K562 (cell line): ENCODE measurements around the gene IMMP2L. TPM values are rescaled to one million over a fixed set of nuclear protein-coding genes. Genes with fewer than 3 reads are reported as not detected.

ENCODE experiments used
- C11orf30 ChIP-seq: fragments of 450-650 bp; IDR thresholded peaks from 2 replicates; pipeline ENCODE4 v1.6.1; 2016; ENCODE audit warnings: low read depth, mild to moderate bottlenecking
- CBX2 ChIP-seq: fragments of 200-600 bp; sonication (generic); IDR thresholded peaks from one replicate; pipeline ENCODE4 v1.6.1; 2012; ENCODE audit warnings: mild to moderate bottlenecking, low read length, inconsistent platforms; ENCODE audit not compliant: insufficient read depth, poor library complexity, severe bottlenecking
- EP300 ChIP-seq: IDR thresholded peaks from 2 replicates; pipeline ENCODE4 v1.6.1; 2012; ENCODE audit warnings: low read length, improper control_type of control experiment
- ESRRA ChIP-seq: fragments of 450-650 bp; IDR thresholded peaks from 2 replicates; pipeline ENCODE4 v1.6.1; 2014; ENCODE audit warnings: low read depth, mild to moderate bottlenecking, moderate library complexity, borderline replicate concordance
- HCFC1 ChIP-seq: IDR thresholded peaks from 2 replicates; pipeline ENCODE4 v1.6.1; 2012; ENCODE audit warnings: low read depth, low read length, improper control_type of control experiment
- RUNX1 ChIP-seq: sonication (generic); IDR thresholded peaks from 2 replicates; pipeline ENCODE4 v1.6.1; 2016; ENCODE audit warnings: antibody characterized with exemption, low read depth
- ZHX1 ChIP-seq: fragments of 150-350 bp; conservative IDR thresholded peaks from 2 replicates; pipeline ENCODE4 v1.6.1; 2014; ENCODE audit warnings: low read length
- ZKSCAN3 ChIP-seq: fragments of 250-450 bp; sonication (Bioruptor Pico); IDR thresholded peaks from 2 replicates; pipeline ENCODE4 v1.4.0; 2020
- ZNF282 ChIP-seq: sonication (generic); formaldehyde crosslinking; IDR thresholded peaks from 2 replicates; pipeline ENCODE4 v1.8.1; 2023; ENCODE audit warnings: missing genetic modification reagents
- polyA plus RNA-seq, 8 experiments: library from polyadenylated mRNA; depleted of rRNA in 4 of 8; stranded (reverse) in 5 of 8; unstranded in 3 of 8; fragments of >200 nt; fragmentation: Nextera tagmentation in 2 of 8; fragmentation: Illumina TruSeq in 1 of 8; extraction: Ambion mirVana in 2 of 8; extraction: Trizol in 1 of 8; gene quantifications; 2 replicates each; pipeline versions ENCODE4 v1.2.1 to v1.2.3, GENCODE V29; 2011 to 2014; ENCODE audit warnings: inconsistent platforms in 1 of 8, missing spikeins in 1 of 8
- total RNA-seq, 7 experiments: library from RNA; depleted of rRNA in 6 of 7; stranded (reverse); fragments of >200 nt in 6 of 7; fragmentation: Illumina TruSeq in 2 of 7; extraction: Trizol in 2 of 7; gene quantifications; 2 replicates each; pipeline versions ENCODE4 v1.2.1 to v1.2.3, GENCODE V29; 2011 to 2021; ENCODE audit warnings: low replicate concordance in 1 of 7
- TF ChIP-seq, protein P1 (sequence below): sonication (generic); formaldehyde crosslinking; IDR thresholded peaks from 2 replicates; pipeline ENCODE4 v1.9.0; 2022; ENCODE audit warnings: mild to moderate bottlenecking, missing genetic modification reagents

IMMP2L gene
- total and polyA plus RNA-seq, 9 of the 15 experiments (the other 6 are each of a cell fraction or from before 2014, with no cell fraction given): 29.7 to 116 (median 53.0) TPM

GRCh38 chr7:110771717-110772116 is 790.6 kb downstream of the IMMP2L start (continued):
- TF ChIP-seq C11orf30 (no peak), ZHX1 (no peak), ZNF282 (no peak), HCFC1 (no peak), ESRRA (no peak), CBX2 (no peak), ZKSCAN3 (CRISPR knock-in tag) (no peak), RUNX1 (no peak), EP300 (no peak)
- TF ChIP-seq, protein P1, sequence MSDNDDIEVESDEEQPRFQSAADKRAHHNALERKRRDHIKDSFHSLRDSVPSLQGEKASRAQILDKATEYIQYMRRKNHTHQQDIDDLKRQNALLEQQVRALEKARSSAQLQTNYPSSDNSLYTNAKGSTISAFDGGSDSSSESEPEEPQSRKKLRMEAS (CRISPR knock-in tag): no peak
- TF ChIP-seq, all 486 proteins: peak for 0
